Fibroblast of the conjunctiva (primary cell): ENCODE data around the gene PNKD.
"Not testable (repeated sequence)": the region's sequence is repeated elsewhere in the genome, so short reads cannot be mapped to it uniquely, and the experiment has no call there.

Experiments
- DNase-seq: peaks from one replicate; pipeline ENCODE4 v3.0.0-alpha.2; 2010; ENCODE audit warnings: low read depth

Gene PNKD

DNA sequence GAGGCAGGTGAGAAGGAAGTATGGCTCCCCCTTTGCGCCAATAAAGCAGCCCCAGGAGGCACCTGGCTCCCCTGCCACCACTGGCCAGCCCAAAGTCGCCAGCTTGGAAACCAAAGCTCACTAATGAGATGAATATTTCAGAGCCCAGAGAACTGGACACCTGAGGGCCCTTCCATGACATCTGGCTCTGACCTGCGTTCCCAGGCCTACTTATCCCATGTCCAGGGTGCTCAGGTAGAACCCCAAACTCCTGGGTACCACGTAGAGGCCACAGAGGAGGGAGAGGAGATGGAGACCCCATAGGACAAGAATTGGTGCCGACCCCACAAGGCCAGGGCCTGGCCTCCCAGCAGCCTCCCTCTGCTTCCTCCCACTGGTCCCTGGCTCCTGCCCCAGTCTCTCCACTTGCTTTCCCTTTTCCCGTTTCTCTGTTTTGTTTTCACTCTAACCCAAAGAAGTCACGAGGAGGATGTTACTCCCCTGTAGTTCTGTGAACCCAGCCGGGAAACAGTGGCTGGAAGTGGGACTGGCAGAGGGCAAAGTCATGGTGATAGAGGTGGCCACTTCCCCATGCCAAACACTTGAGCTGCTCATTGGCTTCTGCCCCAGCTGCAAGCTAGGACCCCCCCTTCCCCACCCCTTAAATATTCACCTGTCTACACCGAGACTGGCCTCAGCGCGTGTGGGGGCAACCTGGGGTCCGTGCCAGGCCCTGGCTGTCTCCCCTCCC lies 21.2 kb downstream of the PNKD start:
- no peak for DNase-seq

DNA sequence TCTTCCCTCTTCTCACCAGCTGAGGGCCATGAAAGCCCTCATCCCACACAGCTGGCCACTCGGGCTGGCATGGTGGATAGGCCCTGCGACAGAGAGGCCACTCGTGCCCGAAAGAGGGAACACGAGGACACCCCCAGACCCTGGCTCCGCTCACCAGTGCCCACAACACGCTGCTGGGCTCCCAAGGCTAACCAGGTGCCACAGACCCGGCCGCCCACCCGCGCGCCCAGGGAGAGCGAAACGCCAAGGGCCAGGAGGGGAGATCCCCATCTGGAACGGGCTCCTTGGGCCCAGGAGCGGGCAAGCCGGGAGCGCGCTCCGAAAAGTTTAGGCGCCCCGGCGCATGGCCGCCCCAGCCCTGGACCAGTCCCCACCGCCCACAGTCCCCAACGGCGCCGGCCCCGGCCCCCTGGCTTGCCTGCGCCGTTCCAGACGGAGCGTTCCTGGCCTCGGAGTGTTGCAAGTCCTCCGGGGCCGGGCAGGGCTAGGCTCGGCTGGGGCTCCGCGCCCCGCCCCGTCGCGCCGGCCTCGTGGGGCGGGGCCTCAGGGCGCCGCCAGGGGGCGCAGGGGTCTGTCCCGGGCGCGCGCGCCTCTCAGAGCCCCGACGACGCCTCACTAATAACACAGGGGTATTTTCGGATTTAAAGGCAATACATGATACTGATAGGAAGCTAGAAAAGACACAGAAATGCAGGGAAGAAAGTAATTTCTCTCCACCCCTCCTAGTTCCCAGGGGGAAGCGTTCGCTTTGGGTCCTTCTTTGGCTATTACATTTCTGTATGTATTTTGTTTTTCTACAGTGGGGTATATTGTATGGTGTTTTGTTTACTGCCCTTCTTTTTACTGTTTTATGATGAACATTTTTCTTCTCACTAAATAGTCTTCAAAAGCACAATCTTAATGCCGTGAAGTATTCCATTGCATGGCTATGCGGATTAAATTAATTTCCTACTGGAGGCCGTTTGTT lies 22.0 kb downstream of the PNKD start, which contains the start of gene TMBIM1:
Gene TMBIM1, minus strand, starts transcription at position 456 of the 967 bp plus-strand sequence. CDS start 10,362 bp downstream, outside the sequence.
- DNase-seq = no peak

DNA sequence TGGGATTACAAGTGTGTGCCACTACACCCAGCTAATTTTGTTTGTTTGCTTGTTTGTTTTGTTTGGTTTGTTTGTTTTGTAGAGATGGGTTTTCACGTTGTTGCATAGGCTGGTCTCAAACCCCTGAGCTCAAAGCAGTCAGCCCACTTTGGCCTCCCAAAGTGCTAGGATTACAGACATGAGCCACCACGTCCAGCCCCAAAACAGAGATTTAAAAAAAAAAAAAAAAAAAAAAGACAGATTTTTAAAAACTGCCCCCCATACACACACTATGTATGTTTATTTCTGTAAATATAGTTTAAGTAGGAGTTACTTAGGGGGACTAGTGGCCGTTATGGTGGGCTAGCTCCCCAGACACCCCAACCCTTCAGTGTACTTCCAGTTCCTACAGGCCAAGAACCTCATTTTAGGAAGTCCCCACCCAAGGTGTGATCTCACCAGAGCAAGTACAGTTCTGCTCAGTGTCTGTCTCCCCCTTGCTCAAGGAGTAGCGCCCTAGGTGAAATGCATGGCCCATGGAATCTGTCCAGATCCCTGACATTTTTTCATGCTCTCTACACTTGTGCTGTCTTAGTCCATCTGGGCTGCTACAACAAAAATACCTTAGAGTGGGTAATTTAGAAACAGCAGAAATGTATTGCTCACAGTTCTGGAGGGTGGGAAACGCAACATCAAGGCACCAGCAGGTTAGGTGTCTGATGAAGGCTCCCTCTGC lies 23.6 kb downstream of the PNKD start:
- DNase-seq = no peak

DNA sequence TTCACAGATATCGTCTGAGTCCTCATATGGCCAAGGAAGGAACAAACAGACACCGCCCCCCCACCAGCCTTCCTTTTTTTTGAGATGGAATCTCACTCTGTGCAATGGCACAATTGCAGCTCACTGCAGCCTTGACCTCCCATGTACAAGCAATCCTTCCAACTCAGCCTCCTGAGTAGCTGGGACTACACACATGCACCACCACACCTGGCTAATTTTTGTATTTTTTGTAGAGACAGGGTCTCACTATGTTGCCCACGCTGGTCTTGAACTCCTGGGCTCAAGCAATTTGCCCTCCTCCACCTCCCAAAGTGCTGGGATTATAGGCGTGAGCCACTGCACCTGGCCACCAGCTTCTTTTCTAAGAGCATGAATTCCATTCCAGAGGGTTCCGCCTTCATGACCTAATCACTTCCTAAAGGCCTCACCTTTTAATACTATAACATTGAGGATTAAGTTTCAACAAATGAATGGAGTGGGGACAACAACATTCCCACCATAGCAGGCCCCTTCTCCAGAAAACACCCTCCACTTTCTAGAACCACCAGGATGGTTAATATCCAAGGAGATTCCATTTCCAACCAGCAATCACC lies 24.2 kb downstream of the PNKD start:
- DNase-seq = no peak

DNA sequence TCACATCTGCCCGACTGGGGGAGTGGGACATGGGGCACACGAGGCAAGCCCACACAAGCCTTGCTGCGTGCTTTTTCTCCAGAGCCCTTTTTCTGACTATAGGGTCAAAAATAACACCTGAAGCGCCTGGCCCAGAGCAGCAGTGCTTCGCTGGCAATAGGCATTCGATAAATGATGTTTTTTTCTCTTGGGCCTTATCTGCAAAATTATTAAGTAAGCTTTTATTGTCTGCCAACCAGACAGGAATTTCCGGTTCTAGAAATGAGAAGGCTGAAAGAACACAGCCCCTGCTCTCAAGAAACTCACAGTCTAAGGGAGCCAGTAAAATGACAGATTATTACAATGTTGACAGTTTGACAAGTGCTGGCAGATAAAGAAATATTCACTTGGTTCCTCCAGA lies 24.7 kb downstream of the PNKD start:
- DNase-seq = no peak

DNA sequence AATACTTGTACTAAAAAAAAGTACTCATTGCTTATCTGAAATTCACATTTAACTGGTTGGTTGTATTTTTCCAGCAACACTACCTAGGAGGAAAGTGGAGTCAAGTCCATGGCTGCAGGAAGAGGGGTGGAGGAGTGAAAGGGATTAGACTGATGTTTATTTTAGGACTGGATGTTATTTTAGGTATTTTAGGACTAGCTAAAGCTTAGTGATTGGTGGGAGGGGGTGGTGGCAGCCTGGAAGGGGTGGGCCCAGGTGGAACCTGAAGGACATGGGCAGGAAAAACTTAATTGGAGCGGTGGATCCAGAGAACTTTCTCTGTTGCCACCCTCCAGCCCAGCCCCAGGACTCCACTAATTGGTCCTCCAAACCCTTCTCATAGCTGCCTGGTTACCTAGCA lies 25.9 kb downstream of the PNKD start:
- DNase-seq = no peak

DNA sequence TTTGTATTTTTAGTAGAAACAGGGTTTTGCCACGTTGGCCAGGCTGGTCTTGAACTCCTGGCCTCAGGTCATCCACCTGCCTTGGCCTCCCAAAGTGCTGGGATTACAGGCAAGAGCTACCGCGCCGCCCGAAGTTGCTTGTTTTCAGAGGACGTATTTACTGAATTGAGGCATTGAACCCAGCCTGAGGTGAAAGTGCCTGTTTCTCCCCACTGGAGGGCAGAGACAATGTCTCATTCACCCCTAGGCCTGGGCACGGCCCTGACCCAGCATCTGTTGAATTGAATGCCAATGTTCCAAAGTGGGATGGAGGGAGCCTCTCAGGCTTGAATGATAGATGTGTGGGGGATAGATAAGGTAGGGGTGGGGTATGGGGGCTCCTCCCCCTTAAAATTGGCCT lies 26.5 kb downstream of the PNKD start:
- no peak for DNase-seq

DNA sequence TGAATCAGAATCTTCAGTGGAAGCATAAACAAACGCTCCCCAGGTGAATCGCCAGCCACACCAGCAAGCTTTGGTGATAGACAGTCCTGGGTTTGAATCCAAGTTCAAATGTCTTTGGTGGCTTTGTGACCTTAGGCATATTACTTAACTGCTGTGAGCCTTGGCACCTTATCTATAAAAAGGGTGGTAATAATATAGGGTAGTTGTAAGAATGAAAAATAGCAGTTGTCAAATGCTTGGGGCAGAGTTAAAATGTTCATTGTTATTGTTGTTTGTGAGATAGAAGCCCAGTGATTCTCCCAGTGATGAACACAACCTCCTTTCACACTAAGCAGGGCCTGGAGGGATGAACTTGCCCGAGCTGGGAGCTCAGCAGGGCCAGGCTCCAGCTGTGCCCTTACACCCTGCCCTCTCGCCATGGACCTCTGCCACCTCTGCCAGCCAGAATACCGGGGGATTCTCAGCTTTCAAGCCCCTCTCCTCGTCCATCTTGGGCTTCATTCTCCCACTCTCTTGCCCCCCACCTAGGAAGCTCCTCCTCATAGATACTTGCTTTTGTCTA lies 28.1 kb downstream of the PNKD start:
- no peak for DNase-seq

DNA sequence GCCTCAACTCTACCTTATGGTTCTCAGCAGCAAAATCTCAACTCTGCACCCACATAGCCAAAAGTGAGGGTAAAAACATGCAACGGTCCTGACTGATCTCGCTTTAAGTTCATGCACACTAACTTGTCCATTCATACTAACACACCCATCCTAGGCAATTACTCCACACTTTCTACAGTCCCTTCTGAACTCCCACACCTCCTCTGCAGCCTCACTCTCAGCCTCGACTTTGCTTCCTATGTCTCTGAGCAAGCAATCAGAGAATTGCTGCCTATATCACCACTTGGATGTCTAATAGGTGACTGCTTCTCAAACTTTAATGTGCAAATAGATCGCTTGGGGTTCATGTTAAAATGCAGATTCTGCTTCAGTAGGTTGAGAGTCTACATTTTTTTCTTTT lies 29.8 kb downstream of the PNKD start:
- DNase-seq = no peak

DNA sequence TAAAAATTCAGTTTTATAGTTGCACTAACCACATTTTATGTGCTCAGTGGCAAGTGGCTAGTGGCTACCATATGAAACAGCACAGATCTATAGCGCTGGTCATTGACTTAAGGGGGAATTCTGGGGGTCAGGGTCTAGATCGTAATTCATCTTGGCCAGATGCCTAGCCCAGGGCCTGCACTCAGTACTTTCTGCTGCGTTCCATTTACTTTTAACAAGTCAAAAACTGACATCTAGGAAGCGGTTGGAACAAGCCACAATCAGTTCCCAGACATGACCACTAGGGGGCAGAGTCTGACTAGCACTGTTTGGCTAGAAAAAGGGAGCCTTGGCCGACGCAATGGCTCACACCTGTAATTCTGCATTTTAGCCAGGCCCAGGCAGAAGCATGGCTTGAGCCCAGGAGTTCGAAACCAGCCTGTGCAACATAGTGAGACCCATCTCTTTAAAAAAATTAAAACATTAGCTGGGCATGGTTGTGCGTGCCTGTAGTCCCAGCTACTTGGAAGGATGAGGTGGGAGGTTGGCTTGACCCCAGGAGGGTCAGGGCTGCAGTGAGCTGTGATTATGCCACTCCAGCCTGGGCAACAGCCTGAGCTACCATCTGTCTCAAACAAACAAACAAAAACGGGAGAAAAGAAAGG lies 31.0 kb downstream of the PNKD start:
- peak; percentile 73 for DNase-seq

DNA sequence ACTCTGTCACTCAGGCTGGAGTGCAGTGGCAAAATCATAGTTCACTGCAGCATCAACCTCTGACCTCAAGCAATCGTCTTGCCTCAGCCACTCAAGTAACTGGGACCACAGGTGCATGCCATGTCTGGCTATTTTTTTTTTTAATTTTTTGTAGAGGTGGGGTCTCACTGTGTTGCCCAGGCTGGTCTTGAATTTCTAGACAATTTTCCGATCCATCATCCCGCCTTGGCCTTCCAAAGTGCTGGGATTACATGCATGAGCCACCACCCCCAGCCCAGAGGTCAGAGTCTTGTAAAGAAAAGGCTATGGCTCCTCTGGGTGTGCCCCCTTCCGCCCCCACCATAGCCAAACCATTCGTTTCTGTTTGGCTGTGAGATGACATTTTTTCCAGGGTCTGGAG lies 35.1 kb downstream of the PNKD start:
- no peak for DNase-seq

DNA sequence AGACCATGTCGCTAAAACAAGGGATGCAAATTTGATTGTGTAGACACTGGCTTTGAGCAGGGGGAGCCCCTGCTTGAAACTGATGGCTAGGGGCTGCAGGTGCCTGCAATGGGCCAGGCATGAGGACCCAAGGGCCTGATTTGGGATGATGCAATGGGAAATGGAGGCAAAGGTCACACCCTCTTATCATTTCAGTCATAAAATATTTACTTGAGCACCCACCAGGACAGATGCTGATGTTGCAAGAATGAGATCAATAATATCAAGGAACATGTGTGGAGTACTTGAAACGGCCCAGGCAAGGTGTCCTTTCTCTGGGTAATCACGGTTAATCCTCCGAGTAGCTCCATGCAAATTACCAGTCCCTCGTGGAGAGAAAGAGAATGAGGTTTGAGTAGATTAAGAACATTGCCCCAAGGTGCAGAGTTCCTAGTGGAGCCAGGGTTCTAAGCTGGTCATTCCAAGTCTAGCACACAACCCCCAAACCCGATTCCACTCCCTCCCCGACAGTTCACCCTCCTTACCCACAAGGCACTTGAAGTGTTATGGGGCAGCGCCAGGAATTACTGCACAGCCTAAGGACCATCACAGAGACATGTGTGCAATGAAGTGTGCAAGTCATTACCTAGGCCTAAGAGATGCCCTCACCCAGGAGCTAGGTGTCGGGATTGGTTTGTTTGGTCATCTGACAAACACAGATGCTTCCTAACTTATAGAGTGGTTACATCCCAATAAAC lies 36.0 kb downstream of the PNKD start:
- no peak for DNase-seq

DNA sequence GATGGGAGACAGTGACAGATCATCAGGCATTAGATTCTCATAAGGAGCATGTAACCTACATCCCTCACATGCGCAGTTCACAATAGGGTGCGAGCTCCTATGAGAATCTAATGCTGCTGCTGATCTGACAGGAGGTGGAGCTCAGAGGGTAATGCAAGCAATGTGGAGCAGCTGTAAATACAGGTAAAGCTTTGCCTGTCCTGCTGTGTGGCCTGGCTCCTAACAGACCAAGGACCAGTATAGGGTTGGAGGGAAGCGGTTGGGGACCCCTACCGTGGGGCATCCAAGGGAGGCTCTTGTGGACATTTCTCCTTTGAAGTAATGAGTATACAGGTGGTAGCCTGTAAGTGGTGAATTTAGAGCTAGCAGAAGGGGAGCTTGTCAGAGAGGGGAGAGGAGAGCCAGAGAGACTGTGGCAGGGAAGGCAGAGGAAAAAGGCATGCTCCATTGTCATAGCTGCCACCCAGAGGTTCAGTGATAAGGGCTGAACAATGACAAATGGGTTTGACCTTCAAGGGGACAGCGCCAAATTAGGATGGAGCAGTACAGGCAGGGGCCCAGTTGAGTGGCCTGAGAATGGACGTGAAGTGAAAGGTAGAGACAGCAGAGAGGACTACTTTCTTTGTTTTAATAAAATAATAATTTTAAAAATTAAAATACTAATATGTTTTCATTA lies 37.2 kb downstream of the PNKD start:
- DNase-seq = no peak

DNA sequence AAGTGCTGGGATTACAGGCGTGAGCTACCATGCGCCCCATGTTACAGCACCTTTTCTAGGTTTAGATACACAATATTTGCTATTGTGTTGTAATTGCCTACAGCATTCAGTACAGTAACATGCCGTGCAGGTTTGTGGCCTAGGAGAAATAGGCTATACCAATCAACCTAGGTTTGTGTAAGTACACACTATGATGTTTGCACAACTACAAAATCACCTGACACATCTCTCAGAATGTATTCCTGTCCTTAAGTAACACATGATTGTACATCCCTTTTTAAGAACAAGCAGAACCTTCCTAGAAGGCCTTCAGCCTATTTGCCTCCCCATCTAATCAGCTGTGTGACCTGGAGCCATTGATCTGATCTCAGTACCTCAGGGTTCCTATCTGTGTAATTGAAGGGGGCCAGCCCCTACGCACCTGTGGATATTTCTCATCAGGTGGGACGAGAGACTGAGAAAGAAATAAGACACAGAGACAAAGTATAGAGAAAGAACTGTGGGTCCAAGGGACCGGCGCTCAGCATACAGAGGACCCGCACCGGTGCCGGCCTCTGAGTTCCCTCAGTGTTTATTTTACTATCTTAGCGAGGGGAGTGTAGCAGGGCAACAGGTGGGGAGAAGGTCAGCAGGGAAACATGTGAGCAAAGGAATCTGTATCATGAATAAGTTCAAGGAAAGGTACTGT lies 40.7 kb downstream of the PNKD start:
- DNase-seq = no peak

DNA sequence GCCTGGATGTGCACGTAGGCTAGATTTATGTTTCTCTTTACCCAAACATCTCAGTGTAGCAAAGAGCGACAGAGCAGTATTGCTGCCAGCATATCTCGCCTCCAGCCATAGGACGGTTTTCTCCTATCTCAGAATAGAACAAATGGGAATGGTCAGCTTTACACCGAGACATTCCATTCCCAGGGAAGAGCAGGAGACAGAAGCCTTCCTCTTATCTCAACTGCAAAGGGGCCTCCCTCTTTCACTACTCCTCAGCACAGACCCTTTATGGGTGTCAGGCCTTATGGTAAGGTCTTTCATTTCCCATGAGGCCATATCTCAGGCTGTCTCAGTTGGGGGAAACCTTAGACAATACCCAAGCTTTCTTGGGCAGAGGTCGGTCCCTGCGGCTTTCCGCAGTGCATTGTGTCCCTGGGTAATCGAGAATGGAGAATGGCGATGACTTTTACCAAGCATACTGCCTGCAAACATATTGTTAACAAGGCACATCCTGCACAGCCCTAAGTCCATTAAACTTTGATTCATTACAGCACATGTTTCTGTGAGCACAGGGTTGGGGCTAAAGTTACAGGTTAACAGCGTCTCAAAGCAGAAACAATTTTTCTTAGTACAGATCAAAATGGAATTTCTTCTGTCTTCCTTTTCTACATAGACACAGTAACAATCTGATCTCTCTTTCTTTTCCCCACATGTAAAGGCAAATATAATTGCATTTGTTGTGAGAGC lies 41.4 kb downstream of the PNKD start:
- not testable (repeated sequence) for DNase-seq

DNA sequence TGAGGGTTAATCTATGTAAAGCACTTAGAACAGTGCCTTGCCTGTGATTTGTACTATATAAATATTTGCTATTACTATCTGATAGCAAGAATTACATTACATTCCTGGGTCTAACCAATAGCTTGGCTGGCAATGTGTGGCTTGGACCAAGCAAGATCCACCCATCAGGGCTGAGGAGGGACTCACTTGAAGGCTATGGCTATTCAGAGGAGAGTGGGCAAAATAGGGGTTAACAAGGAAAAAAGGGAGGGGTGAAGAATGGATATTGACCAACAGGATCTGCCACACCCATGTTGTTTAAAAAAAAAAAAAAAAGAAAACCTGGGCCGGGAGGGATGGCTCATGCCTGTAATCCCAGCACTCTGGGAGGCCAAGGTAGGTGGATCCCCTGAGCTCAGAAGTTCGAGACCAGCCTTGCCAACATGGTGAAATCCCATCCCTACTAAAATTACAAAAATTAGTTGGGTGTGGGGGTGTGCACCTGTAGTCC lies 42.0 kb downstream of the PNKD start:
- no peak for DNase-seq

DNA sequence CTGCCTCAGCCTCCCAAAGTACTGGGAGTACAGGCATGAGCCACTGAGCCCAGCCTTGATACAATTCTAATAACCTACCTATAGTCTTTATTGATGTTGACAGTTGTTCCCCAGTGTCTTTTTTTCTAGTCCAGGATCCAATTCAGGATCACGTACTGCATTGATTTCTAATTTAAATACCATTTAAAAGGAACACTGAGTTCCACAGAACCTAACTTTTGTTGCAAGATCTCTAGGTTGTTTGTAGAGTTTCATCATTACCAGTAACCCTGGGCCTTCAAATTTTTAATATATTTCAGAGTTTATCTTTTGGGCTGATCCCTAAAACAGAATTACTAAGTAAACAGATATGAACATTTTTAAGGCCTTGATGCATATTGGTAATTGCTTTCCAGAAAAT lies 43.0 kb downstream of the PNKD start:
- no peak for DNase-seq

DNA sequence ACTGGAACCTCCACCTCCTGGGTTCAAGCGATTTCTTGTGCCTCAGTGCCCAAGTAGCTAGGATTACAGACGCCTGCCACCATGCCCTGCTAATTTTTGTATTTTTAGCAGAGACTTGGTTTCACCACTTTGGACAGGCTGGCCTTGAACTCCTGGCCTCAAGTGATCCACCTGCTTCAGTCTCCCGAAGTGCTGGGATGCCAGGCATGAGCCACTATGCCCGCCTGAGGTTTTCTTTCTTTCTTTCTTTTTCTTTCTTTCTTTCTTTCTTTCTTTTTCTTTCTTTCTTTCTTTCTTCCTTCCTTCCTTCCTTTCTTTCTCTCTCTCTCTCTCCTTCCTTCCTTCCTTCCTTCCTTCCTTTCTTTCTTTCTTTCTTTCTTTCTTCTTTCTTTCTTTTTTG lies 44.4 kb downstream of the PNKD start:
- not testable (repeated sequence) for DNase-seq

DNA sequence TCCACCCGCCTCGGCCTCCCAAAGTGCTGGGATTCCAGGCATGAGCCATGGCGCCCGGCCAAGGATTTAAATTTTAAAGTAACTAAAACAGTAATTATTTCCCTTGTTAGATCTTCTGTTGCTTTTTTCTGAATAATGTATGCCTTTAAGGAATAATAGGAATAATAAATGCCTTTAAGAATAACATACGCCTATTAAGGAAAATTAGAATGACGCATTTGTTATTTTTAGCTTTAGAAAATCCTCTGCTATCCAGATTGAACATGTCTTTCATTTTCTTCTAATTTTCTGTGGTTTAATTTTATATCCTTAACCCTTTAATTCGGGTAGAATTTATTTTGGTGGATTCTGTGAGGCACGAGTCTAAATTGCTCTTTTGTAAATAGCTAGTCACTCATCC lies 45.1 kb downstream of the PNKD start:
- no peak for DNase-seq
